D721Med (cell line): ENCODE data around the gene ERC1.

Experiments used
- DNase-seq: peaks from one replicate; pipeline ENCODE4 v3.0.0; 2011; ENCODE audit warnings: low spot score; ENCODE audit not compliant: insufficient read length
- FAIRE-seq: peaks from 2 replicates; lab custom pipeline; 2011; peaks lifted over from hg19 to GRCh38; lab: Jason Lieb, UNC
- TF ChIP-seq, protein P1 (sequence below): IDR thresholded peaks from 2 replicates; pipeline ENCODE4 v1.5.1; 2012; ENCODE audit warnings: mild to moderate bottlenecking, control low read depth; ENCODE audit not compliant: insufficient read depth; ENCODE audit errors: missing control alignments

Gene ERC1

GRCh38 chr12:1377117-1377516 lies 386.1 kb downstream of the ERC1 start:
- TF ChIP-seq, protein P1, sequence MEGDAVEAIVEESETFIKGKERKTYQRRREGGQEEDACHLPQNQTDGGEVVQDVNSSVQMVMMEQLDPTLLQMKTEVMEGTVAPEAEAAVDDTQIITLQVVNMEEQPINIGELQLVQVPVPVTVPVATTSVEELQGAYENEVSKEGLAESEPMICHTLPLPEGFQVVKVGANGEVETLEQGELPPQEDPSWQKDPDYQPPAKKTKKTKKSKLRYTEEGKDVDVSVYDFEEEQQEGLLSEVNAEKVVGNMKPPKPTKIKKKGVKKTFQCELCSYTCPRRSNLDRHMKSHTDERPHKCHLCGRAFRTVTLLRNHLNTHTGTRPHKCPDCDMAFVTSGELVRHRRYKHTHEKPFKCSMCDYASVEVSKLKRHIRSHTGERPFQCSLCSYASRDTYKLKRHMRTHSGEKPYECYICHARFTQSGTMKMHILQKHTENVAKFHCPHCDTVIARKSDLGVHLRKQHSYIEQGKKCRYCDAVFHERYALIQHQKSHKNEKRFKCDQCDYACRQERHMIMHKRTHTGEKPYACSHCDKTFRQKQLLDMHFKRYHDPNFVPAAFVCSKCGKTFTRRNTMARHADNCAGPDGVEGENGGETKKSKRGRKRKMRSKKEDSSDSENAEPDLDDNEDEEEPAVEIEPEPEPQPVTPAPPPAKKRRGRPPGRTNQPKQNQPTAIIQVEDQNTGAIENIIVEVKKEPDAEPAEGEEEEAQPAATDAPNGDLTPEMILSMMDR = no peak
- FAIRE-seq = no peak
- no peak for DNase-seq

DNA sequence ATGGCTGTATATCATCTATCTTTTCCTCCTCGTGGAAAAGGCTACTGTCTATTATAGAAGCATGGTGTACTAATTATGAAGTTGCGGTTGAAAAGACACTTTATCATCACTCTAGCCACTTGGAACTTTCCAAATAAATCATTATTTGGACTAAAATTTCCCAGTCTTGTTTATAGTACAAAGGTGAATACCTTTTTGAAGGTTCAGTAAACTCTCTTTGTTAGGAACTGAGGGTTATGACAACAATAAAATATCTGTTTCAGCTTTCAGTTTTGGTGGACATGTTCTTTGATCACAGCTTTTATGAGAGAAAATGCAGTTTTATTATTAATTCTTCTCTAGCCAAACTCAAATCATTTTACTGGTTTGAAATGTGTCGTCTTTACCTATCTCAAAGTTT lies 386.7 kb downstream of the ERC1 start:
- FAIRE-seq = no peak
- DNase-seq = no peak
- TF ChIP-seq, protein P1 = no peak

DNA sequence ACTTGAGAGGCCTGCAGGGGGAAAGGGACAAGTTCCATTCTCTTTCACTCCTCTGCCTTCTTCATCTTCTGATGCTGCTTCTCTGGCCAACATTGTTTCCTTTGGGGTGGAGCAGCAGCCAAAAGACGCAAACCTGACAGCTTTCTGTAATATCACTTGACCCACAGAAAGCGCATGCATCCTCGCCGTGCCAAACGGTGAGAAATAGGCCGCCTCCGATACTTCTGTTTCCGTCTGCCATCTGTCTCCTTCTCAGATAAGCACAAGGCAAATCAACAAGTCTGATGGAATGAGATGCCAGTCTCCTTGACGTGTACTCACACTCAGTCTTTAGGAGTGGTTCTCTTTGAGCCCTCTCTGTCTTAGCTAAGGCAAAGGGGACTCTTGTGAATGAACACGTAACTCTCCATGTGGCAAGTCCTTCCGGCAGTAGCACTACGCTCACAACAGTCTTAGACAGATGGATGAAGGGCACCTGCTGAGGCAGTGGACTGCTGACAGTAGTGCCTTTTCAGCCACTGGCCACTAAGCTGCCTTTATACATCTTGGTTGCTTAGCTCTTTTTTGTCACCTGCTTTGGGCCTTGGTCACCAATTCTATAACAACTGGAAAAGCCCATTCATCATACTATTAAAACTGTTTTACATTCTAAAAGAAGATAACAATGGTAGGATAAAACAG lies 389.3 kb downstream of the ERC1 start:
- DNase-seq (no peak), FAIRE-seq (no peak)
- TF ChIP-seq, protein P1 = no peak

- FAIRE-seq = no peak
- no peak for DNase-seq
- TF ChIP-seq, protein P1 = no peak
These were observed 391.1 kb downstream of the ERC1 start for GRCh38 chr12:1382151-1382550.

GRCh38 chr12:1382826-1383225 lies 391.8 kb downstream of the ERC1 start:
- no peak for FAIRE-seq
- TF ChIP-seq, protein P1 = no peak
- DNase-seq = no peak

GRCh38 chr12:1383758-1384157 lies 392.7 kb downstream of the ERC1 start:
- TF ChIP-seq, protein P1 = no peak
- DNase-seq = no peak
- FAIRE-seq = no peak

- FAIRE-seq = no peak
These were observed 393.9 kb downstream of the ERC1 start for GRCh38 chr12:1384910-1385309.

More at GRCh38 chr12:1384910-1385309, 393.9 kb downstream of the ERC1 start:
- DNase-seq = no peak
- TF ChIP-seq, protein P1 = no peak
